A549 (cell line): Measurements from ENCODE around the gene IGF2R. TPM values are rescaled to one million over a fixed set of nuclear protein-coding genes. Genes with fewer than 3 reads are reported as not detected.

Experiments used
- ATAC-seq, 2 experiments: fragments of 200-7000 bp in 1 of 2; fragments of >200 bp in 1 of 2; cut with Nextera tagmentation in 1 of 2; cut with Tn5 transposase in 1 of 2; 3 replicates each; pipeline versions ENCODE4 v1.8.0 to v1.9.1; 2018 to 2020; ENCODE audit warnings: mild to moderate bottlenecking in 1 of 2, moderate library complexity in 1 of 2
- CTCF ChIA-PET: fragments of 300-600 bp; sonication (Branson Sonifier 250); formaldehyde crosslinking; extraction: SDS; loops from one replicate; lab custom pipeline; 2021; ENCODE audit warnings: antibody characterized with exemption, inconsistent platforms; lab: Yijun Ruan, JAX
- POLR2A ChIA-PET: fragments of 350-600 bp; formaldehyde crosslinking; extraction: SDS; loops from one replicate; lab custom pipeline; 2021; ENCODE audit warnings: antibody characterized with exemption, inconsistent platforms; lab: Yijun Ruan, JAX
- DNase-seq, 2 experiments: peaks; one replicate each; pipeline versions ENCODE4 v3.0.0 to v3.0.0-alpha.2; 2011 to 2016; ENCODE audit warnings: low read depth in 1 of 2, low spot score in 1 of 2
- FAIRE-seq: peaks from 2 replicates; lab custom pipeline; 2011; peaks lifted over from hg19 to GRCh38; lab: Jason Lieb, UNC
- H3K27ac ChIP-seq, 2 experiments: fragments of >200 bp; sonication (Bioruptor Twin); formaldehyde crosslinking; 3 replicates each; pipeline ENCODE4 v1.5.1; 2016 to 2017
- H3K4me1 ChIP-seq: fragments of >200 bp; sonication (Bioruptor Twin); formaldehyde crosslinking; 3 replicates; pipeline ENCODE4 v1.6.1; 2016
- H3K4me2 ChIP-seq: fragments of >200 bp; sonication (Bioruptor Twin); formaldehyde crosslinking; 3 replicates; pipeline ENCODE4 v1.6.1; 2016
- H3K4me3 ChIP-seq: fragments of >200 bp; sonication (Bioruptor Twin); formaldehyde crosslinking; 3 replicates; pipeline ENCODE4 v1.5.1; 2016
- H3K9me3 ChIP-seq: fragments of >200 bp; sonication (Bioruptor Twin); formaldehyde crosslinking; 3 replicates; pipeline ENCODE4 v1.6.1; 2016
- ATOH8 ChIP-seq: fragments of 250-450 bp; sonication (Bioruptor Pico); IDR thresholded peaks from 2 replicates; pipeline ENCODE4 v1.5.0; 2020; ENCODE audit warnings: low read depth, mild to moderate bottlenecking, moderate library complexity
- BHLHE40 ChIP-seq: IDR thresholded peaks from 2 replicates; pipeline ENCODE4 v1.6.1; 2012; ENCODE audit warnings: low read depth, low read length, inconsistent platforms
- CBX2 ChIP-seq: fragments of 200-600 bp; sonication (generic); IDR thresholded peaks from 2 replicates; pipeline ENCODE4 v1.6.1; 2016; ENCODE audit warnings: low read depth, mild to moderate bottlenecking, borderline replicate concordance
- CEBPB ChIP-seq, 2 experiments: fragments of >200 bp in 1 of 2; sonication (Bioruptor Twin) in 1 of 2; formaldehyde crosslinking in 1 of 2; IDR thresholded peaks; 2 replicates each; pipeline ENCODE4 v1.6.1; 2012 to 2016
- CHD2 ChIP-seq: fragments of 150-350 bp; IDR thresholded peaks from 2 replicates; pipeline ENCODE4 v1.6.1; 2014; ENCODE audit warnings: low read length; ENCODE audit not compliant: partially characterized antibody
- EHF ChIP-seq: fragments of 250-450 bp; sonication (Bioruptor Pico); IDR thresholded peaks from 2 replicates; pipeline ENCODE4 v1.5.0; 2020; ENCODE audit warnings: mild to moderate bottlenecking
- EP300 ChIP-seq, 2 experiments: fragments of >200 bp; sonication (Bioruptor Twin); formaldehyde crosslinking; IDR thresholded peaks; 2 replicates in 1 of 2; 3 replicates in 1 of 2; pipeline ENCODE4 v1.6.1; 2016 to 2017
- FOSB ChIP-seq: fragments of 250-450 bp; sonication (Bioruptor Pico); IDR thresholded peaks from 2 replicates; pipeline ENCODE4 v1.5.0; 2020; ENCODE audit warnings: mild to moderate bottlenecking, moderate library complexity
- FOXS1 ChIP-seq: fragments of 250-450 bp; sonication (Bioruptor Pico); IDR thresholded peaks from 2 replicates; pipeline ENCODE4 v1.5.0; 2020; ENCODE audit warnings: mild to moderate bottlenecking, moderate library complexity
- GATA3 ChIP-seq: IDR thresholded peaks from 2 replicates; pipeline ENCODE4 v1.6.1; 2012; ENCODE audit warnings: borderline replicate concordance
- HES2 ChIP-seq: fragments of >200 bp; sonication (Bioruptor Twin); formaldehyde crosslinking; IDR thresholded peaks from 2 replicates; pipeline ENCODE4 v1.6.1; 2016
- HOXA7 ChIP-seq: fragments of 250-450 bp; sonication (Bioruptor Pico); IDR thresholded peaks from 2 replicates; pipeline ENCODE4 v1.5.0; 2020; ENCODE audit warnings: mild to moderate bottlenecking, moderate library complexity
- HOXB5 ChIP-seq: fragments of 250-450 bp; sonication (Bioruptor Pico); IDR thresholded peaks from 2 replicates; pipeline ENCODE4 v1.5.0; 2020; ENCODE audit warnings: mild to moderate bottlenecking, moderate library complexity
- KDM1A ChIP-seq: fragments of 200-600 bp; sonication (generic); IDR thresholded peaks from 2 replicates; pipeline ENCODE4 v1.6.1; 2016; ENCODE audit warnings: low read depth, mild to moderate bottlenecking
- NFE2L2 ChIP-seq: fragments of 150-350 bp; conservative IDR thresholded peaks from 2 replicates; pipeline ENCODE4 v1.6.1; 2014; ENCODE audit warnings: low read length
- NPAS2 ChIP-seq: fragments of 250-450 bp; sonication (Bioruptor Pico); IDR thresholded peaks from 2 replicates; pipeline ENCODE4 v1.8.0; 2022; ENCODE audit warnings: mild to moderate bottlenecking, moderate library complexity, borderline replicate concordance
- NR3C1 ChIP-seq: fragments of >200 bp; sonication (Bioruptor Twin); formaldehyde crosslinking; IDR thresholded peaks from 3 replicates; pipeline ENCODE4 v1.6.1; 2017
- PBX3 ChIP-seq: IDR thresholded peaks from 2 replicates; pipeline ENCODE4 v1.6.1; 2012
- PHF8 ChIP-seq: fragments of 200-600 bp; sonication (generic); IDR thresholded peaks from 2 replicates; pipeline ENCODE4 v1.6.1; 2016; ENCODE audit warnings: low read depth, mild to moderate bottlenecking, antibody characterized with exemption, moderate library complexity, borderline replicate concordance
- POLR2A ChIP-seq: IDR thresholded peaks from 2 replicates; pipeline ENCODE4 v1.6.1; 2012; ENCODE audit warnings: mild to moderate bottlenecking, low read length
- POLR2AphosphoS2 ChIP-seq: conservative IDR thresholded peaks from 2 replicates; pipeline ENCODE4 v1.6.1; 2012; ENCODE audit warnings: low read length, improper control_type of control experiment, inconsistent platforms
- RARB ChIP-seq: fragments of 250-450 bp; sonication (Bioruptor Pico); IDR thresholded peaks from 2 replicates; pipeline ENCODE4 v1.8.0; 2021; ENCODE audit warnings: mild to moderate bottlenecking, moderate library complexity
- RNF2 ChIP-seq: fragments of 200-600 bp; sonication (generic); IDR thresholded peaks from 2 replicates; pipeline ENCODE4 v1.6.1; 2016; ENCODE audit warnings: low read depth, mild to moderate bottlenecking, antibody characterized with exemption, moderate library complexity, borderline replicate concordance
- SMC3 ChIP-seq: fragments of >200 bp; sonication (Bioruptor Twin); formaldehyde crosslinking; IDR thresholded peaks from 3 replicates; pipeline ENCODE4 v1.6.1; 2018; ENCODE audit warnings: inconsistent platforms
- ZSCAN20 ChIP-seq: fragments of 250-450 bp; sonication (Bioruptor Pico); IDR thresholded peaks from 2 replicates; pipeline ENCODE4 v1.8.0; 2022; ENCODE audit warnings: mild to moderate bottlenecking, moderate library complexity
- WGBS: methylation state at CpG from one replicate; pipeline ENCODE4 v1.1.6; 2017; ENCODE audit errors: missing lambda C conversion rate; 5-methylcytosine and 5-hydroxymethylcytosine counted together
- polyA plus RNA-seq, 4 experiments: library from polyadenylated mRNA; depleted of rRNA in 3 of 4; stranded (reverse); fragments of >200 nt; fragmentation: RNase III in 1 of 4; extraction: RNeasy Plus Mini Kit Qiagen cat#74134 plus additional on column Dnase treatment in 1 of 4; gene quantifications; 2 replicates in 3 of 4; 3 replicates in 1 of 4; pipeline ENCODE4 v1.2.3, GENCODE V29; 2011 to 2017

IGF2R gene
- polyA plus RNA-seq, 2 of the 4 experiments (the other 2 are of a cell fraction) = 17.6 to 24.9 TPM

GRCh38 chr6:159971341-159972178, 2.7 kb downstream of the IGF2R start:
- no peak overlapping the region for H3K4me2 ChIP-seq
- POLR2A ChIA-PET = no interaction called here
- ATAC-seq (no peak), FAIRE-seq (no peak), DNase-seq (no peak)
- no peak overlapping the region for H3K27ac ChIP-seq
- TF ChIP-seq NR3C1 (no peak), ATOH8 (CRISPR knock-in tag) (no peak), CHD2 (no peak), BHLHE40 (no peak), EHF (no peak), POLR2A (no peak), PBX3 (no peak), NPAS2 (CRISPR knock-in tag) (no peak), KDM1A (no peak)
- peaks cover 25% of the 10 kb centered on the region for H3K4me1 ChIP-seq
- H3K9me3 ChIP-seq = no peaks in the 10 kb centered on the region
- CTCF ChIA-PET = interaction anchor here (1.4 kb wide), 1 partner anchor 17 kb away, joined by 3 read pairs; no protein-coding TSS in a partner anchor
- WGBS = 88% methylated on average over 12 of the region's 12 CpGs
- H3K4me3 ChIP-seq = no peak overlapping the region

- WGBS = 94% methylated on average over 7 of the region's 9 CpGs
- no peak for FAIRE-seq
Observed at GRCh38 chr6:159972506-159973268, 3.8 kb downstream of the IGF2R start.

GRCh38 chr6:159973406-159973805, 4.5 kb downstream of the IGF2R start:
- ATAC-seq (no peak), DNase-seq (no peak)
- no peak for TF ChIP-seq EP300 (IDR thresholded peaks at IDR 0.05)
- TF ChIP-seq ZSCAN20 (CRISPR knock-in tag) = no peak
- TF ChIP-seq NPAS2 (CRISPR knock-in tag) = no peak
- TF ChIP-seq HOXA7 (CRISPR knock-in tag) = no peak
- no peak for TF ChIP-seq RNF2
- no peak for TF ChIP-seq NFE2L2
- TF ChIP-seq RARB (CRISPR knock-in tag) = no peak
- no peak for TF ChIP-seq CEBPB (IDR thresholded peaks at IDR 0.05)
- TF ChIP-seq NR3C1 = no peak
- no peak for TF ChIP-seq CHD2
- TF ChIP-seq HES2 = no peak
- TF ChIP-seq POLR2AphosphoS2 = no peak
- TF ChIP-seq GATA3 = no peak
- no peak for TF ChIP-seq ATOH8 (CRISPR knock-in tag)
- no peak for TF ChIP-seq CBX2
- TF ChIP-seq, all 56 proteins: peak for 0
- H3K4me2 ChIP-seq = no peak overlapping the region
- H3K9me3 ChIP-seq = no peaks in the 10 kb centered on the region
- H3K4me1 ChIP-seq = peaks cover 27% of the 10 kb centered on the region
- CTCF ChIA-PET = interaction anchor here (0.6 to 1.4 kb wide), 2 partner anchors 10 to 339 kb away, joined by 3 read pairs; no protein-coding TSS in a partner anchor
- H3K27ac ChIP-seq = peak overlapping the region in 1 of 2 experiments; percentile 40; a peak in 2 of 6 replicates
- H3K4me3 ChIP-seq = no peak overlapping the region
- FAIRE-seq = no peak
- POLR2A ChIA-PET = no interaction called here
- WGBS = 97% methylated on average over 2 of the region's 2 CpGs

More at GRCh38 chr6:159972506-159973268, 3.8 kb downstream of the IGF2R start:
- TF ChIP-seq RNF2 (no peak), FOXS1 (CRISPR knock-in tag) (no peak), FOSB (CRISPR knock-in tag) (no peak), HOXB5 (CRISPR knock-in tag) (no peak), PHF8 (no peak), SMC3 (no peak)
- ChIA-PET CTCF (interaction anchor here (1.4 kb wide), 2 partner anchors 10 to 18 kb away, joined by 3 read pairs; no protein-coding TSS in a partner anchor), POLR2A (no interaction called here)
- Histone ChIP-seq H3K4me1 (peaks cover 25% of the 10 kb centered on the region), H3K27ac (no peak overlapping the region), H3K4me2 (no peak overlapping the region), H3K4me3 (no peak overlapping the region), H3K9me3 (no peaks in the 10 kb centered on the region)
- DNase-seq (no peak), ATAC-seq (no peak)
